HS-5 (cell line): ENCODE measurements around the gene RIMBP2.

Source experiments
- DNase-seq: peaks from one replicate; pipeline ENCODE4 v3.0.0-alpha.2; 2012; ENCODE audit warnings: low read depth

The RIMBP2 gene

GRCh38 chr12:130537051-130537450 lies 179.0 kb downstream of the RIMBP2 start:
- DNase-seq = no peak

GRCh38 chr12:130530429-130530828 lies 185.7 kb downstream of the RIMBP2 start:
- no peak for DNase-seq

- no peak for DNase-seq
Observed at GRCh38 chr12:130529781-130530180, 186.3 kb downstream of the RIMBP2 start.

GRCh38 chr12:130527239-130527638 lies 188.9 kb downstream of the RIMBP2 start:
- DNase-seq = no peak

GRCh38 chr12:130526813-130527212 lies 189.3 kb downstream of the RIMBP2 start:
- no peak for DNase-seq

GRCh38 chr12:130525384-130526172 lies 190.5 kb downstream of the RIMBP2 start:
- no peak for DNase-seq

- no peak for DNase-seq
Observed at GRCh38 chr12:130524759-130525158, 191.3 kb downstream of the RIMBP2 start.

- no peak for DNase-seq
Observed at GRCh38 chr12:130523863-130524614, 192.1 kb downstream of the RIMBP2 start.

GRCh38 chr12:130523208-130523607 lies 192.9 kb downstream of the RIMBP2 start:
- no peak for DNase-seq

- no peak for DNase-seq
Observed at GRCh38 chr12:130522244-130522834, 193.8 kb downstream of the RIMBP2 start.

GRCh38 chr12:130521375-130522124 lies 194.5 kb downstream of the RIMBP2 start:
- no peak for DNase-seq

GRCh38 chr12:130520784-130521183 lies 195.3 kb downstream of the RIMBP2 start:
- no peak for DNase-seq

- no peak for DNase-seq
Observed at GRCh38 chr12:130517588-130517987, 198.5 kb downstream of the RIMBP2 start.

- DNase-seq = no peak
Observed at GRCh38 chr12:130514149-130514551, 201.9 kb downstream of the RIMBP2 start.

- no peak for DNase-seq
Observed at GRCh38 chr12:130513556-130513955, 202.5 kb downstream of the RIMBP2 start.

- DNase-seq = no peak
Observed at GRCh38 chr12:130511285-130511684, 204.8 kb downstream of the RIMBP2 start.

GRCh38 chr12:130509454-130509853 lies 206.6 kb downstream of the RIMBP2 start:
- DNase-seq = no peak

- DNase-seq = no peak
Observed at GRCh38 chr12:130508847-130509246, 207.3 kb downstream of the RIMBP2 start.

- no peak for DNase-seq
Observed at GRCh38 chr12:130508318-130508717, 207.8 kb downstream of the RIMBP2 start.

GRCh38 chr12:130506844-130507243 lies 209.3 kb downstream of the RIMBP2 start:
- DNase-seq = no peak

GRCh38 chr12:130504840-130505175 lies 211.3 kb downstream of the RIMBP2 start:
- no peak for DNase-seq

GRCh38 chr12:130504110-130504839 lies 211.8 kb downstream of the RIMBP2 start:
- no peak for DNase-seq
